Renal cortical epithelial cell (primary cell): Measurements from ENCODE around the gene TUBGCP3. TPM values are rescaled to one million over a fixed set of nuclear protein-coding genes. Genes with fewer than 3 reads are reported as not detected.
A peak's percentile ranks its signal among the peaks of the same experiment; 100 is the strongest.
"Not testable (repeated sequence)": the region's sequence is repeated elsewhere in the genome, so short reads cannot be mapped to it uniquely, and the experiment has no call there.

Experiments used
- DNase-seq: peaks from one replicate; pipeline ENCODE4 v3.0.0-alpha.2; 2011; ENCODE audit warnings: low read depth
- total RNA-seq: library from RNA; depleted of rRNA; stranded (reverse); fragments of >200 nt; gene quantifications from 2 replicates; pipeline ENCODE4 v1.2.3, GENCODE V29; 2014

The TUBGCP3 gene
- total RNA-seq, 1 donor from 2014 or later = 18.7 TPM

DNA sequence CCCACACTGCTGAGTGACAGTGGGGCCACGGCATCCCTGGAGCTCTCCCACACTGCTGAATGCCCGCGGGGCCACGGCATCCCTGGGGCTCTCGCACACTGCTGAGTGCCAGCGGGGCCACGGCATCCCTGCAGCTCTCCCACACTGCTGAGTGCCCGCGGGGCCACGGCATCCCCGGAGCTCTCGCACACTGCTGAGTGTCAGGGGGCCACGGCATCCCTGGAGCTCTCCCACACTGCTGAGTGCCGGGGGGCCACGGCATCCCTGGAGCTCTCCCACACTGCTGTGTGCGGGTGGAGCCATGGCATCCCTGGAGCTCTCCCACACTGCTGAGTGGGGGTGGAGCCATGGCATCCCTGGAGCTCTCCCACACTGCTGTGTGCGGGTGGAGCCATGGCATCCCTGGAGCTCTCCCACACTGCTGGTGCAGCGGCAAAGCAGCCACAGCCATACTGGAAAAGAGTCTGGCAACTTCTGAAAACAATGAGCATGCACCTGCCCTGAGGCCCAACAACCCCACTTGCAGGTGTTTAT, 8.6 kb downstream of the TUBGCP3 start:
- DNase-seq = no peak

DNA sequence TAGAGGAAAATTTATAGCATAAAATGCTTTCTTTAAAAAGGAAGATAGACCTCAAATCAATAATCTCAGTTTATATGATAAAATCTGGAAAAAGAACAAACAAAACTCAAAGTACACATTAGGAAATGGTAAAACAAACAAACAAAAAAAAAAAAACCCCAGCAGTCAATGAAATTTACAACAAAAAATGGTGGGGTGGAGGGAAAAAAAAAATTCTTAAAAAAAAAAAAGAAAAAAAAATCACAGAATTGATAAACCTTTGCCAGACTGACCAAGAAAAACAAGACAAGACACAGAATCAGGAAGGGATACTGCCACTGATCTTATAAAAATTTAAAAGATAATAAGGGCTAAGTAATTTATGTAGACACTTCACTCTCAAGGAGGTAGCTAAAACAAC, 11.2 kb downstream of the TUBGCP3 start:
- no peak for DNase-seq

DNA sequence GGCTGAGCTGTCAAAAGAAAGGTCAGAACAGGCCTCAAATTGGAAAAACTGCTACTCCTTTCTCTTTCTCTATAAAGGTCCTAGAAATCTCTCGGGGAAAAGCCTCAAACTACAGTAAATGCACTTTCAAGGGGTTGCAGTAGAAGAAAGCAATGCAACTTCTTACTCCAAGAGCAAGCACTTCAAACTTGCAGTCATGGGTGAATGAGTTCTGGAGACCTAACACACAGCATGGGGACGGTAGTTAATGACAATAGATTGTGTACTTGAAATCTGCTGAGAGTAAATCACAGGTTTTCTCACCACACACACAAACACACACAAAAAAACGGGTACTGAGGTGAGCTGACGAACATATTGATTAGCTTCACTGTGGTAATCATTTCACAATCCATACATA, 11.8 kb downstream of the TUBGCP3 start:
- peak; percentile 27 for DNase-seq

DNA sequence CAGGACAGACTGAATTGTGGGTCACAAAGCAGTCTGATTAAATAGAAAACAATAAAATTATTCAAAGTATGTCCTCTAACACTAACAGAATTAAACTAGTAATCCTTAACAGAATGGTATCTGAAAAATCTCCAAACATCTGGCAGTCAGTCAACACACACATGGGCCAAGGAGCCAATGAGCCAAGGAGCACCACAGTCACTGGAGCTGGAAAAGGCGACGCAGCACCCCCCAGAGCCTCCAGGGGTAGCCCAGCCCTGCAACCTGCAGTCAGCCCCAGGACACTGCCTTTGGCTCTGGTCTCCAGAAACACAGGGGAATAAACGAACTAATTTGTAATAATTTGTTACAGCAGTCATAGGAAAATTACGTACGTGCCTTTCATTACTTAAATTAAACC, 12.3 kb downstream of the TUBGCP3 start:
- DNase-seq = no peak

DNA sequence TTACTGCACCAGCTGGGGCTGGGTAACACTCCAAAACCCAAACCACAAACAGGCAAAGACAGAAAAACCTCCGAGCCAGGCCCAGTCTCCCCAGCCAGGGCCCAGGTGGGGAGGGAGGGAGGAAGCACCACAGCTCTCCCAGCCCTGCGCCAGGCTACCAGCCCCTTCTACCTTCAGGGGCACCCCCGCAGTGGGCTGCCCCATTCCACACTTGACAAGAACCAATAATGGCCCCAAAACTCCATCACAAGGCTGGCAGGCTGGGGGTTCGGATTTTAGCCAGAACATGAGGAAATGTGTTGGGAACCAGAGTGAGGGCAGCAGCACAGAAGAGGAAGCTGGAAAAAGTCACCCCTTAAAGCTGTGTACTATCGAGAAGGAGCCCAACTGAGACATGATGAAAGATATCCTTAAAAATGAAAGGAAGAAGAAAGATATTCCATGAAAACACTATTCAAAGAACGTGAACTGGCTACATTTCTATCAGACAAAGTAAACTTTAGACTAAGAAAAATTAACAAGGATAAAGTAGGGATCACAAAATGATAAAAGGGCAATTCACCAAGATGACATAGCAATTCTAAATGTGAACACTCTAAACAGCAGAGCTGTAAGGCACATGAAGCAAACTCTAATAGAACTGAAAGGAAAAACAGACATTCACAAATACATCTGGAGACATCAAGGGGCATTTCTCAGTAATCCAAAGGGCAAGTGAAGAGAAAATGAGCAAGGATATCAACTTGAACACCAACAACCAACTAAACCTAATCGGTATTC, 12.9 kb downstream of the TUBGCP3 start:
- DNase-seq = no peak

DNA sequence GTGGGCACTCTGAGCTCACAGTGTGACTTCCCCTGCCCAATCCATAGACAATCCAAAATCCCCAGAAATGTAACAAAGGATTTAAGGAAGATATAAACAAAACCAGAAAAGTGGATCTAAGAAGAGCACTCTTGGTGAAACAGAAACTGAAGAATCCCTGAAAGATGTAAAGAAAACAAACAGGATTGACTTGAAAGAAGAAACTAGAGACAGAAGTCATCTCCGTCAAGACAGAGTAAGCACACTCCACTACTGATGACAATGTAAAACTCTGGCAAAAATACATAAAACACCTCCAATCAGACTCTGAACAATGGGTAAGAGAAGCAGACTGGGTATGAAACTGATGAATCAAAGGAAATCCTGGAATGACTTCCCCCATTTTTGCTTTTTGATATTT, 13.5 kb downstream of the TUBGCP3 start:
- no peak for DNase-seq

DNA sequence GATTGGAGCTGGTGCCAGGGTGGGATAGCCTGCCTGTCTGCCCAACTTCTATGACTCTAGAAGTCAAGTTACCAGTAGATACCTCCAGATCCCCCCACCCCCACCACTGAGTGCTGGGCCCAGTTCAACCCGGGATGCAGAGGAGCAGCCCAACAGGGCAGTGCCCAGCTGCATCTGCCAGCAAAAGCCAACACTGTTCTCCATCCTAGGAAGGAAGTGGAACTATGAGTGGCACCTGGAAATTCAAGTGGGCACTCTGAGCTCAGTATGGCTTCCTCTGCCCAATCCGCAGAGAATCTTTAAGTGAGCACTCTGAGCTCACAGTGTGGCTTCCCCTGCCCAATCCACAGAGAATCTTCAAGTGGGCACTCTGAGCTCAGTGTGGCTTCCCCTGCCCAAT, 14.2 kb downstream of the TUBGCP3 start:
- no peak for DNase-seq

DNA sequence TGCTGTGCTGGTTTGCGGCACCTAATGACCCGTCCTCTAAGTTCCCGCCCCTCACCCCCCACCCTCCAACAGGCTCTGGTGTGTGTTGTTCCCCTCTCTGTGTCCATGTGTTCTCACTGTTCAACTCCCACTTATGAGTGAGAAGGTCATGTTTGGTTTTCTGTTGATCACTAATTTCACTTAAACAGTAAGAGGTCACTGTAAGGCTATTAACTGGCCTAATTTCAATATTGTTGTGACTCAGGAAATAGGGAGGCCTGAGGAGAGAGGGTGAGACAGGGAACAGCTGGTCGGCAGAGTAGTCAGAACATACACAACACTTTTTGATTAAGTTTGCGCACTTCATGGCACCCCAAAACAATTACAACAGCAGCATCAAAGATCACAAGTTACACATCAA, 15.6 kb downstream of the TUBGCP3 start:
- peak; percentile 42 for DNase-seq

DNA sequence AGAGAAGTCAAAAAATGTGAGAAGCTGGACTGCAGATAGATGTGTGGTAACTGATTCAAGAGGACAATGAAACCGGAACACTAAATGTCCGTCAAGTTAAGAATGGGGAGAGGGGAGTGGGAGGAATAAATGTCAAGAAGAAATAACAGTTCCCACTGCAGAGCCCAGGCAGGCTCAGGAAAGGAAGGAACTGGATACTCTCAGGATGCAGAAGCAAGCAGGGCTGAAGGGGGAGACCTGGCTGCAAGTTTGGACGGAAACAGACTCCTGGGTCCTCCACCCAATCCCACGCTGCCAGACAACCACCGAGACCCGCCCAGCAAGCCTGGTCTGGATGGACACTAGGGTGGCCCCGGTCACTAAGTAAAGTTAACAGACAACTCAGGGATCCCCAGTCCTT, 18.1 kb downstream of the TUBGCP3 start:
- DNase-seq = no peak

DNA sequence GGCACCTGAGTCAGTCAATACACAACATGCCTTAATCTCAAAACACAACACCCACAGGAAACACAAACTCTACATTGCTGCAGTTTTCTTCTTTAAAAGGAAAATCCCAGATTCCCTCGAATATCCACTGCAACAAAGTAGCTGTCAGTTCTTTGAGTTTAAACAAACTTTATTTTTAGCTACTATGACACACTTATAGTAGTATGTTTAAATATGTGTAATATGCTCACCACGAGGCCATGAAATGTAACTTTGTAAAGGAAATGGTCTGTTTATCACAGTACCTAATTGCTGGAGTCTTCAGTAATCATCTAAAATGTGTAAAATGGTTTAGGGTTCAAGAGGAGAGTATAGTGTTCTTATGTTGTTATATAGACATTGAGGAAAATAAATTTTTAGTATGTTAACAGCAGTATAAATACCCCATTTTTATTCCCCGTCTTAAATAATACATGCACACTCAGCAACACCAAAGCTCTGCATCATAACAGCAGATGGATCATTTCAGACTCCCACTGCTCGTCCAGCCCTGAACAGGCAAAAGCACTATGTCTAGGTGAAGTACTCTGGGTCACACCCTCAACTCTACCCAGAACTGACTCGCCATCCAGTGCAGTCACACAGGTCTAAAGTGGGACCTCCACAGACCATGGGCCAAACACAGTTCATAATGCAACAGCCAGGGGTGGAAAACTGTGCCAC, 20.6 kb downstream of the TUBGCP3 start:
- DNase-seq = no peak

DNA sequence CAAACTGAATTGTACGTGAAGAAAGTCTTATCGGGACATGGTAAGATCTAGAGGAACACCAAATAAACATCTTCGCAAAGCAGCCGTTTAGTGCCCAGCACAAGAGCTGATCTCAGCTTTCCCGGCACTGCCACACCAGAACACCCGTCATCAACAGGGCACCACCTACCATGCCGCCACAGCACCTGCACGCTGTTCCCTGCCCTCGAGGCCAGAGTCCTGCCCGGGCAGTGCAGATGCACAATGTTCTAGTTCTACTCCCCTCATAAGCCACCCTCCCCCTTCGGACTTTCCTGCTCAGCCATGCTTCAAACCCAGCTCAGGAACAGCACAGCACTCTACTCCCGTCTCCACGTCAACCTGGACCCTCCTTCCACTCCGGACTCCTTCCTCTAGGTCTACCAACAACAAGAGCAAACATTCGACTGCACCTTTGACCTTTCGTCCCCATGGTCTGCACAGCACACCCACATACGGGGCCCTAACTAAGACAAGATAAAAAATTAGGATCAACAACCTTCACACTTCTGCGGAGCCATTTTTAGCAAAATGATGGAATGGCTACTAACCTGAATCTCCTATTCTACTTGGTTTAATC, 25.1 kb downstream of the TUBGCP3 start:
- no peak for DNase-seq

DNA sequence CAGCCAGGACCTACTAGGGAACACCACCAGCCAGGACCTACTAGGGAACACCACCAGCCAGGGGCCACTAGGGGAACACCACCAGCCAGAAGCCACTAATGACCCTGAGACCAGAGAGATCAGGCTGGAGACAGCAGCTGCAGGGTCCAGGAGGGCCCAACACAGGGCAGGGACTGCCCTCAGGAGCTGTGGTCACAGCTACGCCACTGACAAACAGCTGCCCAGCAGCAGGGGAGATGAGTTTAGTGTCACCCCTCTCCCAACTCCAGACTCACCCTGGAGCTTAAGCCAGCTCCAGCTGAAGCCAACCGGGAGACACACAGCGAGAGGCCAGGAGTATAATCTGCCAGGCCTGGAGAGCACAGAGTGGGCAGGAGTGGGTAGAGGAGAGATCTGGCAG, 25.7 kb downstream of the TUBGCP3 start:
- no peak for DNase-seq

DNA sequence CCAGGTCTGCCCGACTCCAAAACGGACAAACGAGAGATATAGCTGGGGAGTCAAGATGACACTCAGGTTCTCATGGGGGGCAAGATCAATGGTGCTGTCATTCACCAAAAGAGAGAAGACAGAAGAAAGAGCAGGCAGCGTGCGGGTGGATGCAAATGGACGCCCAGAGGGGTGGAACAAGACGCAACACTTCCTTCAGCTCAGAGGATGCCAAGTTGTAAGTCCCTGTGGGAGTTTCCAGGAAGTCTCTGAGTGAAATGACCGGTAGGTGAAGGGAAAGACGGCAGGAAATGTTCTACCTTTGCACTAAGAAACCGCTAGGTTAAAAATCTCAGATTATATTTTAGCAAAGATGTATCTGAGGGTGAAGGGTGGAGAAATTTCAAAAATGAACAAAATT, 26.5 kb downstream of the TUBGCP3 start:
- DNase-seq = no peak

DNA sequence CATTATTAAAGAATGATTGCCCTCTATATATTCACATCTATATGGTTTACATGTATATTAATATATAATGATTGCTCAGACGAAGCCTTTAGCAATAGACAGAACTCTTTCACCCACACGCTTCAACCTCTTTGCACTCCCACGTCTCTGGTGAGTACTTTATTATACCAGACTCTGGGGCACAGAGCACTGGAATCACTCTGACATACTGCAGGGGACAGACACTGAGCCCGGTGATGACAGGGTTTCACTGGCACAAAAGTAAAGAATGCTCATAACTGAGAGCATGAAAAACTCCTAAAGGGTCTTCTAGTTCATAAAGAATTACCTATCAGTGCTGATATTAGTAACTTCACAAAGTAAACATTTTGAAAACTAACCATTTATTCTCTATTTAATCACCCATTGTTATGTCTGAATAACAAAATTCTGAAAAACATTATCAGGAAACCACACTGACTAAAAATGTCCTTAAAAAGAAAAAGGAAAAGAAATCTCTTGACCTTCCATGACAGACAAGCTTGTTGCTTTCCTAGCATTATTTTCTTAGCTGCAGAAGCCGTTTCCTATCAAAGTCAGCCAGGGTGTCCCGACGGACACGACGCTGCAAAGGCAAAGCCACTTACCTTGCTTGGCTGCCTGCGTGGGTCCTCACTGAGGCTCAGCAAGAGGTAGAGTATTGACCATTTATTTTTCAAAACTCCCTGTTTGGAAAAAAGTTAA, 29.1 kb downstream of the TUBGCP3 start:
- DNase-seq = no peak

DNA sequence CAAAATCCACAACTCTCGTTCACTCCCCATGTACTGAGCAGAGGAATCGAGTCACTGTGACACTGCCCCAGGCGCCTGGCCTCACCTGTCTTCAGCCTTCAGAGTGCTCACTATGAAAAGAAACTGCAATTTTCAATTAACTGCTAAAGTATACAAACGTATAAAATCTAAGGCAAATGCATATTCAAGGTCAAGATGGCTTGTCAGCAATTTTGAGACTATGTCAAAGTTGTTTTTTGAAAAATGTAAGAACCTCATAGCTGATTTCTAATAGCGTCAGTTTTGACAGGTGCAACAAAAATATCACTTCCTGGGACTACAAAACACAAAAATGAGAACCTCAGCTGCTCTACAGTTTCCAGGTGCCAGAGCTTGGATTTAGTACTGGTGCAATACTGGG, 31.4 kb downstream of the TUBGCP3 start:
- no peak for DNase-seq

DNA sequence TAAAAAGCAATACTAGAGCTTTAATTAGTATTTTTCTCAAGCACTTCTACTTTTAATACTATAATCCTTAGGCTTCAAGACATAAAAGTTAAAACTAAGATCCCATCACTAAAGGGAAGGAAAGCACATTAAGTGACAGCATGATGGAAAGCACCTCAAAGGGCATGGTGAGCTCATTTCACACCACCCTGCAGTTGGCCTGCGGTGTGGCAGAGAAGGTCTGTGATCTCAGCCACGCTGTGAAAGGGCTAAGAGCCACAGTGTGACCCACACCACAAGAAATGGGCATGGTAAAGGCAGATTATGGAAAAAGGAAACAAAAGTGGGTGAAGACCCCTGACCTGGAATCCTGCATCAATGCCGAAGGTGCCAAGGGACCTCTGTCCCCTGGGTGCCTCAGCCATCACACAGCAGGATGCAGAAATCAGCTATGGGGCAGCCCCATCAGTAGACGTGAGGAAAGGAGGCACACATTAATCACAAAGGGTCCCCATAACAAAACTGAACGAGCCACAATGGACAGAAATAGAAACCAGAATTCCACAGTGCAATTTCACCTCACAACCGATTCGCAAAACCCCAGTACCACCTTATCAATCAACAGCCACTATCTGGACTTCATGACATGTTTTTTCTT, 33.6 kb downstream of the TUBGCP3 start:
- no peak for DNase-seq

DNA sequence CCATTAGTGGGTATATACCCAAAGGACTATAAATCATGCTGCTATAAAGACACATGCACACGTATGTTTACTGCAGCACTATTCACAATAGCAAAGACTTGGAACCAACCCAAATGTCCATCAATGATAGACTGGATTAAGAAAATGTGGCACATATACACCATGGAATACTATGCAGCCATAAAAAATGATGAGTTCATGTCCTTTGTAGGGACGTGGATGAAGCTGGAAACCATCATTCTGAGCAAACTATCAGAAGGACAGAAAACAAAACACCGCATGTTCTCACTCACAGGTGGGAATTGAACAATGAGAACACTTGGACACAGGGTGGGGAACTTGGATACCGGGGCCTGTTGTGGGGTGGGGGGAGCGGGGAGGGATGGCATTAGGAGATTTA, 39.0 kb downstream of the TUBGCP3 start:
- DNase-seq = not testable (repeated sequence)

DNA sequence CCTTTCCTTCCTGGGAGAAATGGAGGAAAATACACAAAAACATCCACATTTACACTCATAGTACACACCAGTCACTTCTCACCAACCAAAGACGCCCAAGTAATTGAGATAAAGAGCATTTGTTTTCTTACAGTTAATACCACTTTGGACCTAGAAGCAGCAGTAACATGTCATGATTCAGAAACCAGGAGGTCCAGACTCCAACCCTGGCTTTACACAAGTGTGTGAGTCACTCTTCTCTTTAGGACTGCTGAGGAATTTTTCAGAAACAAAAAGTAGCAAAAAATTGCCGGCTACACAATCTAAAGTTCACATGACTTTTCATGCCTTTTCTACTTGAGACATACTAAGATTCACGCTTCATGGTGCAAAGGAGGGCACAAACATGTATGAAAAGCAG, 42.1 kb downstream of the TUBGCP3 start:
- peak; percentile 85 for DNase-seq

DNA sequence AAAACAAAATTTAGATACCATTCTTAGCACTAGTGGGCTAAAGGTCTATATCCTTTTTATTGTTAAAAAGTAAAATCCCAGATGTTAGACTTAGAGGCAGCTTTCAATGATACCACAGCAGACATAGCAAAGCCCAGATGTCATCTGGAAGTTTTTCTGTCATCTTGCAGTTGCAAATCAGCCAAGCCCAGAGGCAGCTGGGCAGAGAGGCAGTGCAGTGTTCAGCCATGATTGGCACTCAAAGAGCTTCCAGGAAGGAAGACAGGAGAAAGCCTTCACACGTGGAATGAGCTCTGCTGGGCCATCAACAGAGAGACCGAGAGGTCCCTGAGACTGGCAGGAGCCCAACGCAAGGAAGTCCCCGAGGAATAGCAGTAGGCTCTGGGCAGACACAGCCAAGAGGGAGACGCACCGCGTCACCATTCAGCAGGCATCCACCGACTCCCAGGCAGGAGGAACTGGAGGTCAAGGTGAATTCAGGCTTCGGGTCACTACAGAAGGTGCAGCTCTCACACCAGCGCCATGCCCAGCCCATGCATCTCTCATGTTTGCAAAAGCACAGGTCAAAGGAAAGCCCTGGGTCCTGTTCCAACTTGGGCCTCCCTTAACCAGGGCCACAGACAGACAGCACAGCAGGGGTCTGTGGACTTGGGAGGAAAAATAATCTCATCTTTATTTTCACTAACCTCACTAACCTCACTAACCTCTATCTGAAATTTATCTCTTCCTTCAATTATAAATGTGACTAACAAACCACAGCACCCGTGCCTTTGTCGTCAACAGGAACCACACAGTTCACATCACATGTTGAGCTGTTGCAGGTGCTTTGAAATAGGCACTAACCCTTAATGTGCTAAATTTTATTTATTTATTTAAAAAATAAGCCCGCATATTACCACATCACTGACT, 54.9 kb downstream of the TUBGCP3 start:
- no peak for DNase-seq

DNA sequence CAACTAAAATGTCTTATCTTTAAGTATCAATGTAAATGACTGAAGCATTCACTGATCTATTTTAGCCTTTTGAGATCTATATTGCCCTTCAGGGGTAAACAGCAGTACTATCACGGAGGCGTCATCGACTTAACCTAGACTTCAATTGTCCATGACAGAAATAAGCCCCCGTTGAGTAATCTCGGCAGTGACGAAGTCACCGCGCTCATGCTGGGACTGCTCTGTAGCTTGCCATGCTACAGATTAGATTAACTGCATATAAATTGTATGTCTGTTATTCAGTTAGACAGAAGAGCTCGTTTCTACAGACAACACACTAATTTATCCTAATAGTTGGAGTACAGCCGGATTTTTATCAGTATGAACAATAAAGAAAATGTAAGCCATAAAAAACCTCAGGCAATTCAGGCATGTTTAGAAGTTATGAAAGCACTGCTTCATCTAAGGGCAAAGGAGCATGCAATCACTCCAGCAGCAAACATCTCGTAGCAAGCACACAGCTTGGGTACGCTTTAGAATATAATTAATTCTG, 56.6 kb downstream of the TUBGCP3 start:
- DNase-seq = no peak
